HepG2 (cell line): Measurements from ENCODE around the gene FAM174C. TPM values are rescaled to one million over a fixed set of nuclear protein-coding genes. Genes with fewer than 3 reads are reported as not detected.
A peak's percentile ranks its signal among the peaks of the same experiment; 100 is the strongest.

Experiments
- EHMT2 ChIP-seq: fragments of 200-600 bp; sonication (generic); IDR thresholded peaks from 2 replicates; pipeline ENCODE4 v1.7.0; 2017; ENCODE audit warnings: antibody characterized with exemption, low read depth, low read length, borderline replicate concordance
- HMGA1 ChIP-seq: sonication (generic); formaldehyde crosslinking; conservative IDR thresholded peaks from 2 replicates; pipeline ENCODE4 v1.4.0; 2020; ENCODE audit warnings: missing genetic modification reagents
- MED13 ChIP-seq: sonication (generic); formaldehyde crosslinking; IDR thresholded peaks from 2 replicates; pipeline ENCODE4 v1.5.0; 2020; ENCODE audit warnings: missing genetic modification reagents
- PAWR ChIP-seq: sonication (generic); formaldehyde crosslinking; IDR thresholded peaks from 2 replicates; pipeline ENCODE4 v1.4.0; 2020; ENCODE audit warnings: missing genetic modification reagents, mild to moderate bottlenecking, borderline replicate concordance
- ZXDC ChIP-seq: sonication (generic); formaldehyde crosslinking; IDR thresholded peaks from 2 replicates; pipeline ENCODE4 v1.5.0; 2020; ENCODE audit warnings: mild to moderate bottlenecking, missing genetic modification reagents
- polyA plus RNA-seq, 8 experiments: library from polyadenylated mRNA; depleted of rRNA in 3 of 8; stranded (reverse) in 7 of 8; unstranded in 1 of 8; fragments of >200 nt; fragmentation: Illumina TruSeq in 4 of 8; extraction: Trizol in 4 of 8; gene quantifications; 2 replicates each; pipeline versions ENCODE4 v1.2.1 to v1.2.3, GENCODE V29; 2011 to 2016; ENCODE audit warnings: low read depth in 4 of 8, missing spikeins in 1 of 8, mixed read lengths in 1 of 8; ENCODE audit not compliant: insufficient read depth in 1 of 8
- total RNA-seq, 5 experiments: library from RNA; depleted of rRNA; stranded (reverse); fragments of >200 nt; fragmentation: Illumina TruSeq; extraction: Trizol; gene quantifications; 2 replicates each; pipeline ENCODE4 v1.2.3, GENCODE V29; 2016; ENCODE audit warnings: low read depth in 1 of 5
- TF ChIP-seq, protein P1 (sequence below): sonication (generic); formaldehyde crosslinking; IDR thresholded peaks from 2 replicates; pipeline ENCODE4 v1.4.0; 2020; ENCODE audit warnings: missing genetic modification reagents
- TF ChIP-seq, protein P2 (sequence below): sonication (generic); formaldehyde crosslinking; IDR thresholded peaks from 2 replicates; pipeline ENCODE4 v1.4.0; 2020; ENCODE audit warnings: mild to moderate bottlenecking, missing genetic modification reagents

The FAM174C gene
- total and polyA plus RNA-seq, 2 of the 13 experiments (the other 11 are each of a cell fraction or from before 2014, with no cell fraction given), result 19.5 to 31.3 TPM

DNA sequence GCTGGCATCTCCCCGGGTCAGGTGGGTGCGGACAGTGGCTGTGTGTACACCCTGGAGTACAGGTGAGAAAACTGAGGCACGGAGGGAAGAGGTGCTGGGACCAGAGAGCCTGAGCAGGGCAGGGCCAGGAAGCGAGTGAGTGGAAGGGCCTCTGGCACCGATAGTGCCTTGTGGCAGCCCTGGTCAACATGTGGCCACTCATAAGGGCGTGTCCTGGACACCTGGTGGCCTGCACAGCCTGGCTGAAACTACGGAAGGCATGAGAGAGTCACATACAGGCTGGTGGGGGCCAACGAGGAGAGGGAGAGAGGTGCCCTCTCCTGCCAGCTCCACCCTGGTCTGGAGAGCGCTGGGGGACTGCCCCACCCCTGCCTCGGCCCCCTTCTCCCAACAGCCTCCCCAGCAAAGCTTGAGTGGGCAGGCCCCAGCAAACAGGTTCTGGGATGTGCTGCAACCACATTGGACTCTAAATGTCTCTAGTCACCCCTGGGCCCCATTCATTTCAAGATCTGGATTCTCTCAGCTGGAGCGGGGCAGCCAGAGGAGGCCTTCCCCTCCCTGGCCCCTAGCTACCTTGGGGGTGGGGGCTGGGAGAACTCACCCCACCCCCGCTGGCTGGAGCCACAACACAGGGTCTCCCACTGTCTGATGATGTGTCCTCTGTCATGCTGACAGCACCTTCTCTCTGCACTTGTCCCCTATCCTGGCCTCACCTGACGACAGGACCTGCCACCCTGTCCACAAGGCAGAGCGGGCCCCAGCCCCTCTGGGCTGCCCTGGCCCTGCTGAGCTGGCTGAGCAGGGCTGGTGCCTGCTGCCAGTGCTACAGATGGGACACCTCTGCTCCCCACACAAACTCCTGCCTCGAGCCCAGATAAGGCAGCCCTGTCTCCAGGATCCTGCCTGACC lies 43.3 kb upstream of the FAM174C start (continued):
- TF ChIP-seq MED13, result no peak
- no peak for TF ChIP-seq PAWR
- TF ChIP-seq, protein P1, sequence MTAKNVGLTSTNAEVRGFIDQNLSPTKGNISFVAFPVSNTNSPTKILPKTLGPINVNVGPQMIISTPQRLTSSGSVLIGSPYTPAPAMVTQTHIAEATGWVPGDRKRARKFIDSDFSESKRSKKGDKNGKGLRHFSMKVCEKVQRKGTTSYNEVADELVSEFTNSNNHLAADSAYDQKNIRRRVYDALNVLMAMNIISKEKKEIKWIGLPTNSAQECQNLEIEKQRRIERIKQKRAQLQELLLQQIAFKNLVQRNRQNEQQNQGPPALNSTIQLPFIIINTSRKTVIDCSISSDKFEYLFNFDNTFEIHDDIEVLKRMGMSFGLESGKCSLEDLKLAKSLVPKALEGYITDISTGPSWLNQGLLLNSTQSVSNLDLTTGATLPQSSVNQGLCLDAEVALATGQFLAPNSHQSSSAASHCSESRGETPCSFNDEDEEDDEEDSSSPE (CRISPR knock-in tag), result no peak
- TF ChIP-seq HMGA1, result no peak
- TF ChIP-seq EHMT2, result no peak
- TF ChIP-seq, protein P2, sequence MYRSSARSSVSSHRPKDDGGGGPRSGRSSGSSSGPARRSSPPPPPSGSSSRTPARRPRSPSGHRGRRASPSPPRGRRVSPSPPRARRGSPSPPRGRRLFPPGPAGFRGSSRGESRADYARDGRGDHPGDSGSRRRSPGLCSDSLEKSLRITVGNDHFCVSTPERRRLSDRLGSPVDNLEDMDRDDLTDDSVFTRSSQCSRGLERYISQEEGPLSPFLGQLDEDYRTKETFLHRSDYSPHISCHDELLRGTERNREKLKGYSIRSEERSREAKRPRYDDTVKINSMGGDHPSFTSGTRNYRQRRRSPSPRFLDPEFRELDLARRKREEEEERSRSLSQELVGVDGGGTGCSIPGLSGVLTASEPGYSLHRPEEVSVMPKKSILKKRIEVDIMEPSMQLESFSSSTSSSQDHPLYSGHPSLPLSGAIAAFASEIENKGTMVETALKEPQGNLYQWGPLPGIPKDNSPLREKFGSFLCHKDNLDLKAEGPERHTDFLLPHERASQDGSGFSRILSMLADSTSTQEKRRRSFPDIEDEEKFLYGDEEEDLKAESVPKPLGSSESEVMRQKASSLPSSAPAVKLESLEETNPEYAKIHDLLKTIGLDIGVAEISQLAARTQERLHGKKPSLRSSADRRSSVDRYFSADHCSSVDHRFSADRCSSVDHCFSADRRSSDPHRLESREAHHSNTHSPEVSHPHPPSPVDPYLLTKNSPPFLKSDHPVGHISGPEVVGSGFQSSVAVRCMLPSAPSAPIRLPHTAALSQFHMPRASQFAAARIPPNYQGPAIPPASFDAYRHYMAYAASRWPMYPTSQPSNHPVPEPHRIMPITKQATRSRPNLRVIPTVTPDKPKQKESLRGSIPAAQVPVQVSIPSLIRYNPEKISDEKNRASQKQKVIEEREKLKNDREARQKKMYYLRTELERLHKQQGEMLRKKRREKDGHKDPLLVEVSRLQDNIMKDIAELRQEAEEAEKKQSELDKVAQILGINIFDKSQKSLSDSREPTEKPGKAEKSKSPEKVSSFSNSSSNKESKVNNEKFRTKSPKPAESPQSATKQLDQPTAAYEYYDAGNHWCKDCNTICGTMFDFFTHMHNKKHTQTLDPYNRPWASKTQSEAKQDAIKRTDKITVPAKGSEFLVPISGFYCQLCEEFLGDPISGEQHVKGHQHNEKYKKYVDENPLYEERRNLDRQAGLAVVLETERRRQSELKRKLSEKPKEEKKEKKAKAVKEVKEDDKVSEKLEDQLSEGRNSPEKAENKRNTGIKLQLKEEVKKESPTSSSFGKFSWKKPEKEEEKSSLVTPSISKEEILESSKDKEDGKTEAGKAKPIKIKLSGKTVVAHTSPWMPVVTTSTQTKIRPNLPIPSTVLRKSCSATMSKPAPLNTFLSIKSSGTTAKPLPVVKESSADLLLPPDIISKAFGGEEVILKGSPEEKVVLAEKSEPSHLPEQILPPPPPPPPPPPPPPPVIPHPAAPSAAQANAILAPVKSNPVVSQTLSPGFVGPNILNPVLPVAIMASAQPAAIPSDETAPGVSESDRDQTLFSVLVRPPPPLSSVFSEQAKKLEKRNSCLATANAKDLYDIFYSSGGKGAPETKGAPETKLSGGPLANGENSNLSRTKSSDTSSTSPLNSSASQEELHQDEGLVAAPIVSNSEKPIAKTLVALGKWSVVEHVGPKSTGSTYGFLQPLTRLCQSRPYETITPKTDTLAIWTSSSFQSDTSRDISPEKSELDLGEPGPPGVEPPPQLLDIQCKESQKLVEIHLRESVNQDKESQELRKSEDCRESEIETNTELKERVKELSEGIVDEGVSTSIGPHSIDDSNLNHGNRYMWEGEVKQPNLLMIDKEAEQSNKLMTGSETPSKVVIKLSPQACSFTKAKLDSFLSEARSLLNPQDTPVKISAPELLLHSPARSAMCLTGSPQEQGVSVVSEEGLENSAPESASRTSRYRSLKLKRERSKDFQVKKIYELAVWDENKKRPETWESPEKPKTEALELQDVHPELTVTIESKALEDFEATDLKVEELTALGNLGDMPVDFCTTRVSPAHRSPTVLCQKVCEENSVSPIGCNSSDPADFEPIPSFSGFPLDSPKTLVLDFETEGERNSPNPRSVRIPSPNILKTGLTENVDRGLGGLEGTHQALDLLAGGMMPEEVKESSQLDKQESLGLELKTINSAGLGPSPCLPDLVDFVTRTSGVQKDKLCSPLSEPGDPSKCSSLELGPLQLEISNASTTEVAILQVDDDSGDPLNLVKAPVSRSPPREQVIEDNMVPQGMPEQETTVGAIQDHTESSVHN (CRISPR knock-in tag), result 0 out of 2 replicates have a peak, but pooled peaks have one; percentile 29
- TF ChIP-seq ZXDC (CRISPR knock-in tag), result no peak
